GM12878 (cell line): ENCODE results near the gene WDFY4. TPM values are rescaled to one million over a fixed set of nuclear protein-coding genes. Genes with fewer than 3 reads are reported as not detected.

ENCODE experiments used
- ATAC-seq: fragments of 200-7000 bp; cut with Tn5 transposase; 3 replicates; pipeline ENCODE4 v1.9.1; 2020; ENCODE audit warnings: mild to moderate bottlenecking, moderate library complexity
- BruUV-seq: library from RNA; stranded (reverse); fragments of 400-500 nt; replicated peaks from 2 replicates; lab custom pipeline; 2021; lab: Mats Ljungman, UMichigan
- CTCF ChIA-PET: fragments of 300-600 bp; sonication (Branson Sonifier 250); formaldehyde crosslinking; extraction: SDS; loops from one replicate; lab custom pipeline; 2021; ENCODE audit warnings: inconsistent platforms; lab: Yijun Ruan, JAX
- POLR2A ChIA-PET: fragments of 350-600 bp; formaldehyde crosslinking; extraction: SDS; loops from one replicate; lab custom pipeline; 2021; ENCODE audit warnings: inconsistent platforms; lab: Charles Lee
- RAD21 ChIA-PET: fragments of 300-600 bp; sonication (Branson Sonifier 250); formaldehyde crosslinking; loops from one replicate; lab custom pipeline; 2023; ENCODE audit warnings: antibody characterized with exemption; ENCODE audit not compliant: unreplicated experiment; lab: Charles Lee
- SMC1A ChIA-PET: fragments of 300-600 bp; sonication (Branson Sonifier 250); formaldehyde crosslinking; loops from one replicate; lab custom pipeline; 2023; ENCODE audit not compliant: unreplicated experiment, uncharacterized antibody; lab: Charles Lee
- DNase-seq: peaks from one replicate; pipeline ENCODE4 v3.0.0-alpha.2; 2011; ENCODE audit warnings: low read depth, low spot score
- FAIRE-seq: peaks from 3 replicates; lab custom pipeline; 2011; peaks lifted over from hg19 to GRCh38; lab: Jason Lieb, UNC
- H2AFZ ChIP-seq: 2 replicates; pipeline ENCODE4 v1.6.0; 2011; ENCODE audit warnings: low read depth, low read length, control low read depth; ENCODE audit not compliant: control insufficient read depth
- H3K27ac ChIP-seq: 2 replicates; pipeline ENCODE4 v1.5.1; 2011; ENCODE audit warnings: control low read depth; ENCODE audit not compliant: control insufficient read depth, insufficient read depth
- H3K27me3 ChIP-seq, 2 experiments: replicated peaks in 1 of 2; 2 replicates each; pipeline versions ENCODE4 v1.6.0 to v1.6.1; 2011; ENCODE audit warnings: low read length in 1 of 2; ENCODE audit not compliant: control insufficient read depth in 2 of 2, insufficient read depth in 2 of 2
- H3K36me3 ChIP-seq, 2 experiments: 2 replicates each; pipeline ENCODE4 v1.5.1; 2011; ENCODE audit warnings: low read length in 1 of 2; ENCODE audit not compliant: control insufficient read depth in 2 of 2, insufficient read depth in 2 of 2
- H3K4me1 ChIP-seq: 2 replicates; pipeline ENCODE4 v1.6.1; 2011; ENCODE audit warnings: mild to moderate bottlenecking, low read length, moderate library complexity, mixed read lengths; ENCODE audit not compliant: control insufficient read depth, insufficient read depth
- H3K4me2 ChIP-seq: 2 replicates; pipeline ENCODE4 v1.6.0; 2011; ENCODE audit warnings: control low read depth; ENCODE audit not compliant: control insufficient read depth, insufficient read depth
- H3K4me3 ChIP-seq: fragments of 200-600 bp; sonication (generic); 2 replicates; pipeline ENCODE4 v1.5.1; 2016
- H3K79me2 ChIP-seq: 2 replicates; pipeline ENCODE4 v1.6.0; 2011; ENCODE audit warnings: low read length; ENCODE audit not compliant: control insufficient read depth, insufficient read depth
- H3K9ac ChIP-seq: 2 replicates; pipeline ENCODE4 v1.8.0; 2011; ENCODE audit warnings: low read length, control low read depth, mixed read lengths; ENCODE audit not compliant: control insufficient read depth, insufficient read depth
- H3K9me3 ChIP-seq: replicated peaks from 3 replicates; pipeline ENCODE4 v1.5.1; 2011; ENCODE audit warnings: mild to moderate bottlenecking, low read length; ENCODE audit not compliant: control insufficient read depth, insufficient read depth
- H4K20me1 ChIP-seq: 2 replicates; pipeline ENCODE4 v1.6.0; 2011; ENCODE audit not compliant: control insufficient read depth, insufficient read depth
- EZH2 ChIP-seq: IDR thresholded peaks from 2 replicates; pipeline ENCODE4 v1.6.1; 2012; ENCODE audit warnings: low read depth, mild to moderate bottlenecking, control low read depth, inconsistent platforms, low read length, borderline replicate concordance; ENCODE audit not compliant: control insufficient read depth
- FOXK2 ChIP-seq: fragments of 450-650 bp; IDR thresholded peaks from 2 replicates; pipeline ENCODE4 v1.6.1; 2017; ENCODE audit warnings: mild to moderate bottlenecking, moderate library complexity
- JUNB ChIP-seq: IDR thresholded peaks from 2 replicates; pipeline ENCODE4 v1.6.1; 2016; ENCODE audit warnings: antibody characterized with exemption, mild to moderate bottlenecking
- MEF2B ChIP-seq: fragments of 450-650 bp; IDR thresholded peaks from 2 replicates; pipeline ENCODE4 v1.6.1; 2018; ENCODE audit warnings: mild to moderate bottlenecking, moderate library complexity; ENCODE audit not compliant: partially characterized antibody, poor library complexity, severe bottlenecking
- SMAD1 ChIP-seq: fragments of 450-650 bp; IDR thresholded peaks from 2 replicates; pipeline ENCODE4 v1.6.1; 2018; ENCODE audit warnings: mild to moderate bottlenecking, low read depth; ENCODE audit not compliant: partially characterized antibody
- SP1 ChIP-seq: IDR thresholded peaks from one replicate; pipeline ENCODE4 v1.6.1; 2011; ENCODE audit warnings: low read depth, low read length
- SUPT20H ChIP-seq: IDR thresholded peaks from 2 replicates; pipeline ENCODE4 v1.6.1; 2011; ENCODE audit warnings: low read depth, mild to moderate bottlenecking, low read length, moderate library complexity, borderline replicate concordance; ENCODE audit not compliant: control insufficient read depth
- YBX1 ChIP-seq: fragments of 450-650 bp; IDR thresholded peaks from 2 replicates; pipeline ENCODE4 v1.6.1; 2016; ENCODE audit warnings: antibody characterized with exemption
- ZNF217 ChIP-seq: fragments of 450-650 bp; IDR thresholded peaks from 2 replicates; pipeline ENCODE4 v1.6.1; 2017; ENCODE audit warnings: antibody characterized with exemption, mild to moderate bottlenecking
- WGBS: methylation state at CpG from one replicate; pipeline ENCODE4 v1.1.6; 2016; ENCODE audit warnings: low lambda C conversion rate; ENCODE audit not compliant: insufficient replicate concordance, insufficient coverage; ENCODE audit errors: missing lambda C conversion rate; 5-methylcytosine and 5-hydroxymethylcytosine counted together
- in situ Hi-C: fragments of 300-500 bp; cut with MboI; formaldehyde crosslinking; loops from 9 replicates; pipeline ENCODE4 v1.14.3; 2018; ENCODE audit warnings: mixed read lengths
- intact Hi-C: fragments of 100-400 bp; cut with micrococcal nuclease; formaldehyde crosslinking; loops from one replicate; pipeline ENCODE4 v1.14.2; 2022; ENCODE audit not compliant: unreplicated experiment
- polyA plus RNA-seq, 11 experiments: library from polyadenylated mRNA; depleted of rRNA in 4 of 11; unstranded in 6 of 11; stranded (reverse) in 5 of 11; fragments of >200 nt; fragmentation: Nextera tagmentation in 4 of 11; fragmentation: Illumina TruSeq in 1 of 11; extraction: Ambion mirVana in 4 of 11; extraction: Trizol in 1 of 11; gene quantifications; 1 replicate in 1 of 11; 2 replicates in 10 of 11; pipeline versions ENCODE4 v1.2.1 to v1.2.3, GENCODE V29; 2011 to 2016; ENCODE audit warnings: inconsistent platforms in 2 of 11, missing spikeins in 2 of 11, low read depth in 1 of 11
- total RNA-seq, 4 experiments: library from RNA; depleted of rRNA in 3 of 4; stranded (reverse); fragments of >200 nt in 3 of 4; fragmentation: Illumina TruSeq in 1 of 4; extraction: Trizol in 1 of 4; gene quantifications; 2 replicates each; pipeline versions ENCODE4 v1.2.1 to v1.2.3, GENCODE V29; 2013 to 2021
- TF ChIP-seq, protein P1 (sequence below): fragments of 450-650 bp; IDR thresholded peaks from 2 replicates; pipeline ENCODE4 v1.6.1; 2017; ENCODE audit warnings: antibody characterized with exemption, mild to moderate bottlenecking, moderate library complexity
- TF ChIP-seq, protein P2 (sequence below): fragments of 150-350 bp; IDR thresholded peaks from 2 replicates; pipeline ENCODE4 v1.6.1; 2016; ENCODE audit warnings: low read depth, low read length
- TF ChIP-seq, protein P3 (sequence below): IDR thresholded peaks from 2 replicates; pipeline ENCODE4 v1.6.1; 2012; ENCODE audit warnings: low read depth, low read length, improper control_type of control experiment
- TF ChIP-seq, protein P4 (sequence below): fragments of 450-650 bp; formaldehyde crosslinking; IDR thresholded peaks from 2 replicates; pipeline ENCODE4 v1.4.0; 2022; ENCODE audit warnings: mild to moderate bottlenecking, moderate library complexity

WDFY4 gene
- total and polyA plus RNA-seq, 10 of the 15 experiments (the other 5 are each of a cell fraction or from before 2014, with no cell fraction given), result 13.5 to 132 (median 47.3) TPM

DNA sequence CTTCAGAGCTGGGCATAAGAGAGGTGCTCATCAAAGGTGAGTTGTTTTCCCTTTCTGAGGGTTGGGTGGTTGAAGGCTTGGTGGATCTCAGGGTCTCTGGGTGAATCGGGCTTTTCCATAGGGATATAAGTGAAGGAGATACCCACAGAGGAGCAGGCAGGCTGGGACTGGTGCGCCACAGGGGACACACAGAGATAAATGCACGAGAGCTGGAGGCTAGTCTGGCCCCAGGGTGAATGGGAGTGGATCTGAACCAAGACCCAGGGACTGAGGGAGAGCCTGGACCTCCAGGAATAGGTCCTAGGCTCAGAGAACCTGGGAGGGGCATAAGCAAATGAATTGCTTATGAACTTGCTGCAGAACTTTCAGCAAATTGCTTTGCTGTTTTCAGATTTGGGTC is 193.4 kb downstream of the WDFY4 start:
- ChIA-PET RAD21 (no interaction called here), POLR2A (no interaction called here), SMC1A (no interaction called here), CTCF (interaction anchor here (1.4 kb wide), 1 partner anchor 220 kb away, joined by 3 read pairs; no protein-coding TSS in a partner anchor)
- H3K27me3 ChIP-seq, result no peaks in the 10 kb centered on the region
- no peak for ATAC-seq
- 100% methylated on average over 3 of the region's 3 CpGs for WGBS
- BruUV-seq, result no TSS peak
- no peak overlapping the region for H3K27ac ChIP-seq
- no peaks in the 10 kb centered on the region; the same call in 1 of the 2 replicates for H3K4me1 ChIP-seq
- H2AFZ ChIP-seq, result no peak overlapping the region
- no peaks in the 10 kb centered on the region; the same call in 2 of the 3 replicates for H3K9me3 ChIP-seq
- H3K4me3 ChIP-seq, result no peak overlapping the region
- H3K9ac ChIP-seq, result no peak overlapping the region
- H3K36me3 ChIP-seq, result peaks cover 17 to 27% of the 10 kb centered on the region in 2 experiments; a peak in 3 of 4 replicates
- intact Hi-C loops (no loop called here), in situ Hi-C loops (no loop called here)
- H3K4me2 ChIP-seq, result no peak overlapping the region
- no peak for DNase-seq
- no peaks in the 10 kb centered on the region for H4K20me1 ChIP-seq
- no peaks in the 10 kb centered on the region for H3K79me2 ChIP-seq
- FAIRE-seq, result no peak
- TF ChIP-seq, protein P1, sequence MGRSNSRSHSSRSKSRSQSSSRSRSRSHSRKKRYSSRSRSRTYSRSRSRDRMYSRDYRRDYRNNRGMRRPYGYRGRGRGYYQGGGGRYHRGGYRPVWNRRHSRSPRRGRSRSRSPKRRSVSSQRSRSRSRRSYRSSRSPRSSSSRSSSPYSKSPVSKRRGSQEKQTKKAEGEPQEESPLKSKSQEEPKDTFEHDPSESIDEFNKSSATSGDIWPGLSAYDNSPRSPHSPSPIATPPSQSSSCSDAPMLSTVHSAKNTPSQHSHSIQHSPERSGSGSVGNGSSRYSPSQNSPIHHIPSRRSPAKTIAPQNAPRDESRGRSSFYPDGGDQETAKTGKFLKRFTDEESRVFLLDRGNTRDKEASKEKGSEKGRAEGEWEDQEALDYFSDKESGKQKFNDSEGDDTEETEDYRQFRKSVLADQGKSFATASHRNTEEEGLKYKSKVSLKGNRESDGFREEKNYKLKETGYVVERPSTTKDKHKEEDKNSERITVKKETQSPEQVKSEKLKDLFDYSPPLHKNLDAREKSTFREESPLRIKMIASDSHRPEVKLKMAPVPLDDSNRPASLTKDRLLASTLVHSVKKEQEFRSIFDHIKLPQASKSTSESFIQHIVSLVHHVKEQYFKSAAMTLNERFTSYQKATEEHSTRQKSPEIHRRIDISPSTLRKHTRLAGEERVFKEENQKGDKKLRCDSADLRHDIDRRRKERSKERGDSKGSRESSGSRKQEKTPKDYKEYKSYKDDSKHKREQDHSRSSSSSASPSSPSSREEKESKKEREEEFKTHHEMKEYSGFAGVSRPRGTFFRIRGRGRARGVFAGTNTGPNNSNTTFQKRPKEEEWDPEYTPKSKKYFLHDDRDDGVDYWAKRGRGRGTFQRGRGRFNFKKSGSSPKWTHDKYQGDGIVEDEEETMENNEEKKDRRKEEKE, result no peak
- TF ChIP-seq ZNF217 (no peak), SP1 (no peak), FOXK2 (no peak), MEF2B (no peak), YBX1 (no peak), EZH2 (no peak), SUPT20H (no peak), JUNB (no peak), SMAD1 (no peak)
- TF ChIP-seq, protein P2, sequence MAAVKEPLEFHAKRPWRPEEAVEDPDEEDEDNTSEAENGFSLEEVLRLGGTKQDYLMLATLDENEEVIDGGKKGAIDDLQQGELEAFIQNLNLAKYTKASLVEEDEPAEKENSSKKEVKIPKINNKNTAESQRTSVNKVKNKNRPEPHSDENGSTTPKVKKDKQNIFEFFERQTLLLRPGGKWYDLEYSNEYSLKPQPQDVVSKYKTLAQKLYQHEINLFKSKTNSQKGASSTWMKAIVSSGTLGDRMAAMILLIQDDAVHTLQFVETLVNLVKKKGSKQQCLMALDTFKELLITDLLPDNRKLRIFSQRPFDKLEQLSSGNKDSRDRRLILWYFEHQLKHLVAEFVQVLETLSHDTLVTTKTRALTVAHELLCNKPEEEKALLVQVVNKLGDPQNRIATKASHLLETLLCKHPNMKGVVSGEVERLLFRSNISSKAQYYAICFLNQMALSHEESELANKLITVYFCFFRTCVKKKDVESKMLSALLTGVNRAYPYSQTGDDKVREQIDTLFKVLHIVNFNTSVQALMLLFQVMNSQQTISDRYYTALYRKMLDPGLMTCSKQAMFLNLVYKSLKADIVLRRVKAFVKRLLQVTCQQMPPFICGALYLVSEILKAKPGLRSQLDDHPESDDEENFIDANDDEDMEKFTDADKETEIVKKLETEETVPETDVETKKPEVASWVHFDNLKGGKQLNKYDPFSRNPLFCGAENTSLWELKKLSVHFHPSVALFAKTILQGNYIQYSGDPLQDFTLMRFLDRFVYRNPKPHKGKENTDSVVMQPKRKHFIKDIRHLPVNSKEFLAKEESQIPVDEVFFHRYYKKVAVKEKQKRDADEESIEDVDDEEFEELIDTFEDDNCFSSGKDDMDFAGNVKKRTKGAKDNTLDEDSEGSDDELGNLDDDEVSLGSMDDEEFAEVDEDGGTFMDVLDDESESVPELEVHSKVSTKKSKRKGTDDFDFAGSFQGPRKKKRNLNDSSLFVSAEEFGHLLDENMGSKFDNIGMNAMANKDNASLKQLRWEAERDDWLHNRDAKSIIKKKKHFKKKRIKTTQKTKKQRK, result no peak
- TF ChIP-seq, protein P3, sequence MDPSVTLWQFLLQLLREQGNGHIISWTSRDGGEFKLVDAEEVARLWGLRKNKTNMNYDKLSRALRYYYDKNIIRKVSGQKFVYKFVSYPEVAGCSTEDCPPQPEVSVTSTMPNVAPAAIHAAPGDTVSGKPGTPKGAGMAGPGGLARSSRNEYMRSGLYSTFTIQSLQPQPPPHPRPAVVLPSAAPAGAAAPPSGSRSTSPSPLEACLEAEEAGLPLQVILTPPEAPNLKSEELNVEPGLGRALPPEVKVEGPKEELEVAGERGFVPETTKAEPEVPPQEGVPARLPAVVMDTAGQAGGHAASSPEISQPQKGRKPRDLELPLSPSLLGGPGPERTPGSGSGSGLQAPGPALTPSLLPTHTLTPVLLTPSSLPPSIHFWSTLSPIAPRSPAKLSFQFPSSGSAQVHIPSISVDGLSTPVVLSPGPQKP, result no peak
- TF ChIP-seq, protein P4, sequence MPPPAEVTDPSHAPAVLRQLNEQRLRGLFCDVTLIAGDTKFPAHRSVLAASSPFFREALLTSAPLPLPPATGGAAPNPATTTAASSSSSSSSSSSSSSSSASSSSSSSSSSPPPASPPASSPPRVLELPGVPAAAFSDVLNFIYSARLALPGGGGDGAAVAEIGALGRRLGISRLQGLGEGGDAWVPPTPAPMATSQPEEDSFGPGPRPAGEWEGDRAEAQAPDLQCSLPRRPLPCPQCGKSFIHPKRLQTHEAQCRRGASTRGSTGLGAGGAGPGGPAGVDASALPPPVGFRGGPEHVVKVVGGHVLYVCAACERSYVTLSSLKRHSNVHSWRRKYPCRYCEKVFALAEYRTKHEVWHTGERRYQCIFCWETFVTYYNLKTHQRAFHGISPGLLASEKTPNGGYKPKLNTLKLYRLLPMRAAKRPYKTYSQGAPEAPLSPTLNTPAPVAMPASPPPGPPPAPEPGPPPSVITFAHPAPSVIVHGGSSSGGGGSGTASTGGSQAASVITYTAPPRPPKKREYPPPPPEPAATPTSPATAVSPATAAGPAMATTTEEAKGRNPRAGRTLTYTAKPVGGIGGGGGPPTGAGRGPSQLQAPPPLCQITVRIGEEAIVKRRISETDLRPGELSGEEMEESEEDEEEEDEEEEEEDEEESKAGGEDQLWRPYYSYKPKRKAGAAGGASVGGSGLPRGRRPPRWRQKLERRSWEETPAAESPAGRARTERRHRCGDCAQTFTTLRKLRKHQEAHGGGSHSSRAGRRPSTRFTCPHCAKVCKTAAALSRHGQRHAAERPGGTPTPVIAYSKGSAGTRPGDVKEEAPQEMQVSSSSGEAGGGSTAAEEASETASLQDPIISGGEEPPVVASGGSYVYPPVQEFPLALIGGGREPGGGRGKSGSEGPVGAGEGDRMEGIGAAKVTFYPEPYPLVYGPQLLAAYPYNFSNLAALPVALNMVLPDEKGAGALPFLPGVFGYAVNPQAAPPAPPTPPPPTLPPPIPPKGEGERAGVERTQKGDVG (CRISPR knock-in tag), result no peak
